ENCODE data around the gene PKIB. TPM values are rescaled to one million over a fixed set of nuclear protein-coding genes. Genes with fewer than 3 reads are reported as not detected.

Gene PKIB
- total RNA-seq, 2 donors from 2014 or later = 2.6 to 12.8 TPM

GRCh38 chr6:122718616-122719015 is 108.4 kb downstream of the PKIB start:
- DNase-seq (ENCODE audit: low spot score) = no peak
- H3K4me1 ChIP-seq (replicated peaks) = no peaks in the 10 kb centered on the region
- TF ChIP-seq CTCF (IDR thresholded peaks at IDR 0.05) (no peak), POLR2A (IDR thresholded peaks at IDR 0.05) (no peak), POLR2AphosphoS5 (IDR thresholded peaks at IDR 0.05) (no peak)
- intact Hi-C loops (cut with DNase I) = no loop called here
- WGBS = 90% methylated on average over 4 of the region's 4 CpGs
- H3K27me3 ChIP-seq (replicated peaks; ENCODE audit: insufficient read depth) = no peaks in the 10 kb centered on the region
- no peaks in the 10 kb centered on the region for H3K9me3 ChIP-seq
- no peak overlapping the region for H3K4me3 ChIP-seq
- no peak overlapping the region for H3K27ac ChIP-seq
- H3K36me3 ChIP-seq = no peaks in the 10 kb centered on the region

- H3K9me3 ChIP-seq = no peaks in the 10 kb centered on the region
- no peak overlapping the region for H3K4me3 ChIP-seq
- DNase-seq (ENCODE audit: low spot score) = no peak
- intact Hi-C loops (cut with DNase I) = no loop called here
- no peak overlapping the region for H3K27ac ChIP-seq
- no peaks in the 10 kb centered on the region for H3K36me3 ChIP-seq
- TF ChIP-seq POLR2AphosphoS5 (IDR thresholded peaks at IDR 0.05) = no peak
- TF ChIP-seq POLR2A (IDR thresholded peaks at IDR 0.05) = no peak
- no peak for TF ChIP-seq CTCF (IDR thresholded peaks at IDR 0.05)
- no peaks in the 10 kb centered on the region for H3K27me3 ChIP-seq (replicated peaks; ENCODE audit: insufficient read depth)
- H3K4me1 ChIP-seq (replicated peaks) = no peaks in the 10 kb centered on the region
These were observed 109.0 kb downstream of the PKIB start for GRCh38 chr6:122719176-122719575.

GRCh38 chr6:122722746-122723145 is 112.5 kb downstream of the PKIB start:
- Histone ChIP-seq H3K36me3 (no peaks in the 10 kb centered on the region), H3K27ac (no peak overlapping the region), H3K27me3 (replicated peaks; ENCODE audit: insufficient read depth) (no peaks in the 10 kb centered on the region), H3K4me1 (replicated peaks) (no peaks in the 10 kb centered on the region), H3K9me3 (no peaks in the 10 kb centered on the region), H3K4me3 (no peak overlapping the region)
- intact Hi-C loops (cut with DNase I) = no loop called here
- TF ChIP-seq POLR2AphosphoS5 (IDR thresholded peaks at IDR 0.05) (no peak), POLR2A (IDR thresholded peaks at IDR 0.05) (no peak), CTCF (IDR thresholded peaks at IDR 0.05) (no peak)
- WGBS = 77% methylated on average over 4 of the region's 4 CpGs
- no peak for DNase-seq (ENCODE audit: low spot score)

GRCh38 chr6:122726649-122727048 is 116.4 kb downstream of the PKIB start:
- no peaks in the 10 kb centered on the region for H3K9me3 ChIP-seq
- H3K4me1 ChIP-seq (replicated peaks) = no peaks in the 10 kb centered on the region
- 33% methylated on average over 2 of the region's 2 CpGs for WGBS
- no peaks in the 10 kb centered on the region for H3K27me3 ChIP-seq (replicated peaks; ENCODE audit: insufficient read depth)
- TF ChIP-seq POLR2AphosphoS5 (IDR thresholded peaks at IDR 0.05) = no peak
- no peak for TF ChIP-seq POLR2A (IDR thresholded peaks at IDR 0.05)
- no peak for TF ChIP-seq CTCF (IDR thresholded peaks at IDR 0.05)
- no peaks in the 10 kb centered on the region for H3K36me3 ChIP-seq
- H3K27ac ChIP-seq = no peak overlapping the region
- no peak for DNase-seq (ENCODE audit: low spot score)
- no peak overlapping the region for H3K4me3 ChIP-seq
- intact Hi-C loops (cut with DNase I) = no loop called here

- WGBS = 79% methylated on average over 1 of the region's 1 CpG
- DNase-seq (ENCODE audit: low spot score) = no peak
- Histone ChIP-seq H3K9me3 (no peaks in the 10 kb centered on the region), H3K4me3 (no peak overlapping the region), H3K27me3 (replicated peaks; ENCODE audit: insufficient read depth) (no peaks in the 10 kb centered on the region), H3K27ac (no peak overlapping the region), H3K36me3 (no peaks in the 10 kb centered on the region), H3K4me1 (replicated peaks) (no peaks in the 10 kb centered on the region)
- TF ChIP-seq CTCF (IDR thresholded peaks at IDR 0.05) = no peak
- TF ChIP-seq POLR2AphosphoS5 (IDR thresholded peaks at IDR 0.05) = no peak
- no peak for TF ChIP-seq POLR2A (IDR thresholded peaks at IDR 0.05)
- intact Hi-C loops (cut with DNase I) = no loop called here
These were observed 117.0 kb downstream of the PKIB start for GRCh38 chr6:122727244-122727643.
